ENCODE data around the gene ROR1. TPM values are rescaled to one million over a fixed set of nuclear protein-coding genes. Genes with fewer than 3 reads are reported as not detected.

ROR1 gene
- total RNA-seq, 1 experiment from 2014 or later: 33.8 TPM

GRCh38 chr1:63988941-63989340 lies 215.1 kb downstream of the ROR1 start:
- Mint-ChIP-seq H3K27ac (ENCODE audit: unreplicated experiment) (no peak overlapping the region), H3K4me1 (ENCODE audit: low read depth, unreplicated experiment) (peaks cover 37% of the 10 kb centered on the region), H3K4me3 (ENCODE audit: low read depth, unreplicated experiment) (no peak overlapping the region), H3K36me3 (ENCODE audit: insufficient read depth, unreplicated experiment) (peaks cover 5% of the 10 kb centered on the region), H3K9me3 (ENCODE audit: low read depth, unreplicated experiment) (peaks cover 6% of the 10 kb centered on the region), H3K27me3 (ENCODE audit: unreplicated experiment) (no peaks in the 10 kb centered on the region)
- intact Hi-C loops (cut with micrococcal nuclease; ENCODE audit: unreplicated experiment): loop anchor here (10.0 kb wide), 1 partner anchor 314 kb away; no protein-coding TSS in a partner anchor
- no peak for DNase-seq
- CTCF ChIA-PET: interaction anchor here (1.7 kb wide), 1 partner anchor 18 kb away, joined by 3 read pairs; no protein-coding TSS in a partner anchor
- TF ChIP-seq, protein P1, sequence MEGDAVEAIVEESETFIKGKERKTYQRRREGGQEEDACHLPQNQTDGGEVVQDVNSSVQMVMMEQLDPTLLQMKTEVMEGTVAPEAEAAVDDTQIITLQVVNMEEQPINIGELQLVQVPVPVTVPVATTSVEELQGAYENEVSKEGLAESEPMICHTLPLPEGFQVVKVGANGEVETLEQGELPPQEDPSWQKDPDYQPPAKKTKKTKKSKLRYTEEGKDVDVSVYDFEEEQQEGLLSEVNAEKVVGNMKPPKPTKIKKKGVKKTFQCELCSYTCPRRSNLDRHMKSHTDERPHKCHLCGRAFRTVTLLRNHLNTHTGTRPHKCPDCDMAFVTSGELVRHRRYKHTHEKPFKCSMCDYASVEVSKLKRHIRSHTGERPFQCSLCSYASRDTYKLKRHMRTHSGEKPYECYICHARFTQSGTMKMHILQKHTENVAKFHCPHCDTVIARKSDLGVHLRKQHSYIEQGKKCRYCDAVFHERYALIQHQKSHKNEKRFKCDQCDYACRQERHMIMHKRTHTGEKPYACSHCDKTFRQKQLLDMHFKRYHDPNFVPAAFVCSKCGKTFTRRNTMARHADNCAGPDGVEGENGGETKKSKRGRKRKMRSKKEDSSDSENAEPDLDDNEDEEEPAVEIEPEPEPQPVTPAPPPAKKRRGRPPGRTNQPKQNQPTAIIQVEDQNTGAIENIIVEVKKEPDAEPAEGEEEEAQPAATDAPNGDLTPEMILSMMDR (IDR thresholded peaks at IDR 0.05; ENCODE audit: unreplicated experiment): no peak
- BruUV-seq (replicated peaks): no TSS peak

DNA sequence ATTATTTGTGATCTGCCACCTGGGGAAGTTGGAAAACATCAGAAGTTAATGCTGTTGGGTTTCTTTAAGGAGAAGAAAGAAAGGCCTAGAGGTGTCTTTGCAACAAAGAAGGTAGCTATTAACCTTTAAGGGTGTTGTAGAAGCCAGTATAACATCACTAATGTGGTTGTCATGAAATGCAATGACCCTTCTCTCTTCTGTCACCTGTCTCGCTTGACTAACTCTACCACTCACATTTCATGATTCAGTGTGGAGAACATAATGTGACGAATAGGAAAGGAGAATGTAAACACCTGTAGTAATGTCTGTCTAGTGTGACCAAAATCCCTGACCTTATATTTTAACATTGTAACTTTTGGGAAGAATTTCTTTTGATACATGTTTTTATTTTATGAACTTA lies 217.9 kb downstream of the ROR1 start:
- Mint-ChIP-seq H3K27ac (ENCODE audit: unreplicated experiment) (no peak overlapping the region), H3K36me3 (ENCODE audit: insufficient read depth, unreplicated experiment) (peaks cover 5% of the 10 kb centered on the region), H3K27me3 (ENCODE audit: unreplicated experiment) (no peaks in the 10 kb centered on the region), H3K4me3 (ENCODE audit: low read depth, unreplicated experiment) (no peak overlapping the region), H3K9me3 (ENCODE audit: low read depth, unreplicated experiment) (peaks cover 6% of the 10 kb centered on the region), H3K4me1 (ENCODE audit: low read depth, unreplicated experiment) (peaks cover 18% of the 10 kb centered on the region)
- DNase-seq: no peak
- intact Hi-C loops (cut with micrococcal nuclease; ENCODE audit: unreplicated experiment): no loop called here
- no TSS peak for BruUV-seq (replicated peaks)
- CTCF ChIA-PET: no interaction called here
- TF ChIP-seq, protein P1 (IDR thresholded peaks at IDR 0.05; ENCODE audit: unreplicated experiment): no peak

DNA sequence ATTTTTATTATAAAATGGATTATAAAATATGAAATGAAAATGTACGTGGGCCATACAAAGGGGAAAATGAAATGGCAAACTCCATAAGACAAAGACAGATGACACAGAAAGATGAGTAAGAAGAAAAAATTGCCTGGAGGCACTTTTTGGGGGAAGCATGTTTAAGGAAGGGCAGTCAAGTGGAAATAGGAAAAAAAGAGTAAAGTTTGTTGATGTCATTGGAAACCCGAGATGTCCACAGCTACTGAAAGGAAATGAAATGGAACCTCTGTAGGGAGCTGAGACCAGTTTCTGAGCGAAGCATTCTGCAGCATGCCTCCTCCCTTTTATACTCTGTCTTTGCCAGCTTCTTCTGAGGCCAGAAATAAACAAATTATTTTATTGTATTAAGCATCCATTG lies 226.2 kb downstream of the ROR1 start:
- H3K4me3 Mint-ChIP-seq (ENCODE audit: low read depth, unreplicated experiment): no peak overlapping the region
- H3K36me3 Mint-ChIP-seq (ENCODE audit: insufficient read depth, unreplicated experiment): no peaks in the 10 kb centered on the region
- TF ChIP-seq, protein P1 (IDR thresholded peaks at IDR 0.05; ENCODE audit: unreplicated experiment): no peak
- CTCF ChIA-PET: interaction anchor here (0.6 kb wide), 1 partner anchor 14 kb away, joined by 4 read pairs; no protein-coding TSS in a partner anchor
- peaks cover 3% of the 10 kb centered on the region for H3K9me3 Mint-ChIP-seq (ENCODE audit: low read depth, unreplicated experiment)
- peaks cover 21% of the 10 kb centered on the region for H3K4me1 Mint-ChIP-seq (ENCODE audit: low read depth, unreplicated experiment)
- no TSS peak for BruUV-seq (replicated peaks)
- intact Hi-C loops (cut with micrococcal nuclease; ENCODE audit: unreplicated experiment): no loop called here
- H3K27ac Mint-ChIP-seq (ENCODE audit: unreplicated experiment): no peak overlapping the region
- no peaks in the 10 kb centered on the region for H3K27me3 Mint-ChIP-seq (ENCODE audit: unreplicated experiment)
- DNase-seq: no peak

GRCh38 chr1:64001038-64001437 lies 227.2 kb downstream of the ROR1 start:
- DNase-seq: no peak
- Mint-ChIP-seq H3K27ac (ENCODE audit: unreplicated experiment) (no peak overlapping the region), H3K27me3 (ENCODE audit: unreplicated experiment) (no peaks in the 10 kb centered on the region), H3K4me3 (ENCODE audit: low read depth, unreplicated experiment) (no peak overlapping the region), H3K9me3 (ENCODE audit: low read depth, unreplicated experiment) (peaks cover 3% of the 10 kb centered on the region), H3K4me1 (ENCODE audit: low read depth, unreplicated experiment) (peaks cover 31% of the 10 kb centered on the region), H3K36me3 (ENCODE audit: insufficient read depth, unreplicated experiment) (no peaks in the 10 kb centered on the region)
- BruUV-seq (replicated peaks): no TSS peak
- CTCF ChIA-PET: no interaction called here
- intact Hi-C loops (cut with micrococcal nuclease; ENCODE audit: unreplicated experiment): no loop called here
- TF ChIP-seq, protein P1 (IDR thresholded peaks at IDR 0.05; ENCODE audit: unreplicated experiment): no peak

All from Calu3 (cell line).